ENCODE measurements around the gene AK9.
"Not testable (repeated sequence)": the region's sequence is repeated elsewhere in the genome, so short reads cannot be mapped to it uniquely, and the experiment has no call there.

The AK9 gene

DNA sequence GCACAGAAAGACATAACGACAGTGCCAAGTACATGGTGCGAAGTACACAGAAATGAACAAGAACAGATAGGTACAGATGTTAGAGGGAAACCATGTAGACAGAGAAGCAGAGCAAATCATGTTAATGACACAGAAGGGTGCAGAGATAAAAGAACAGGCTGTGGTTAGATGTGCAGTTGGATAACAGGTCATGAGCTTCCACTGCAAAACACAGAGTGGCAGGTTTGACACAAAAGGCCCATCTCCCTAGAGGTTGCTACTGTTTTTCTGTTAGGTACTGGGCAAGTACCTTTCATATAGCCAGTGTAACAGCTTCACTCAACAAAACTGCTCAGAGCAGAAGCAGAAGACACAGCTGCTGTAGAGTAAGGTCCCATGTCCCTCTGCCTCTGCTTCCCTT is 84.6 kb downstream of the AK9 start:
- Histone ChIP-seq H3K4me3 (ENCODE audit: low read depth in 1 of 2, low read length in 2 of 2) (no peak overlapping the region), H3K36me3 (ENCODE audit: insufficient read depth, low read length) (no peaks in the 10 kb centered on the region), H3K79me2 (ENCODE audit: insufficient read depth, low read length) (no peaks in the 10 kb centered on the region), H4K20me1 (ENCODE audit: insufficient read depth, low read length) (no peaks in the 10 kb centered on the region), H3K27ac (ENCODE audit: low read length) (no peak overlapping the region), H3K9ac (ENCODE audit: low read depth, low read length) (no peak overlapping the region), H3K4me2 (ENCODE audit: insufficient read depth, low read length) (no peak overlapping the region), H2AFZ (ENCODE audit: low read depth, low read length) (no peak overlapping the region), H3K27me3 (ENCODE audit: insufficient read depth, low read length, poor library complexity) (no peaks in the 10 kb centered on the region), H3K4me1 (ENCODE audit: insufficient read depth, low read length) (peaks cover 7% of the 10 kb centered on the region; the same call in 1 of the 2 replicates), H3K9me3 (ENCODE audit: insufficient read depth, low read length, severe bottlenecking) (no peaks in the 10 kb centered on the region)
- TF ChIP-seq, protein P1, sequence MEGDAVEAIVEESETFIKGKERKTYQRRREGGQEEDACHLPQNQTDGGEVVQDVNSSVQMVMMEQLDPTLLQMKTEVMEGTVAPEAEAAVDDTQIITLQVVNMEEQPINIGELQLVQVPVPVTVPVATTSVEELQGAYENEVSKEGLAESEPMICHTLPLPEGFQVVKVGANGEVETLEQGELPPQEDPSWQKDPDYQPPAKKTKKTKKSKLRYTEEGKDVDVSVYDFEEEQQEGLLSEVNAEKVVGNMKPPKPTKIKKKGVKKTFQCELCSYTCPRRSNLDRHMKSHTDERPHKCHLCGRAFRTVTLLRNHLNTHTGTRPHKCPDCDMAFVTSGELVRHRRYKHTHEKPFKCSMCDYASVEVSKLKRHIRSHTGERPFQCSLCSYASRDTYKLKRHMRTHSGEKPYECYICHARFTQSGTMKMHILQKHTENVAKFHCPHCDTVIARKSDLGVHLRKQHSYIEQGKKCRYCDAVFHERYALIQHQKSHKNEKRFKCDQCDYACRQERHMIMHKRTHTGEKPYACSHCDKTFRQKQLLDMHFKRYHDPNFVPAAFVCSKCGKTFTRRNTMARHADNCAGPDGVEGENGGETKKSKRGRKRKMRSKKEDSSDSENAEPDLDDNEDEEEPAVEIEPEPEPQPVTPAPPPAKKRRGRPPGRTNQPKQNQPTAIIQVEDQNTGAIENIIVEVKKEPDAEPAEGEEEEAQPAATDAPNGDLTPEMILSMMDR (IDR thresholded peaks at IDR 0.05; ENCODE audit: borderline replicate concordance, extremely low read depth, low read length, poor library complexity, severe bottlenecking): no peak
- TF ChIP-seq EZH2 (IDR thresholded peaks at IDR 0.05; ENCODE audit: borderline replicate concordance, low read depth, low read length, severe bottlenecking): no peak
- DNase-seq: peak; percentile 45
- ATAC-seq (ENCODE audit: insufficient read depth, low read depth): peak; percentile 95

DNA sequence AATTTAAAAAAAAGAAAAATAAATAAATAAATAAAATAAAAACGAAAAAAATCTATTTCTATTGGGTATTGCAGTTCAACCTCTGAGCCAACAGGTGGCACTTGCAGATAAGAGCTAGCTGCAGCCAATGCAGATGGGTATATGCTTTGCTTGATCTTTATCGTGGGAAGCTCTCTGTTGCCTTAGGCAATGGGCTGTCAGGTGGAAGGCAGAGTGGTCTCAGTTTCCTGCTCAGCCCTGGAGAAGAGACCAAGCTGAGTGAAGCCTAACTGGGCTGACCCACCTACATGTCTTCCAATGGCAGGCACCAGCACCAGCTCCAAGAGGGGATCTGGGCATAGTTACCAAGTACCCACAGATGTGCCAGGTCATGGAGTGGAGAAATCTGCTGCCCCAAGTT is 95.0 kb downstream of the AK9 start:
- no peak overlapping the region for H3K27ac ChIP-seq (ENCODE audit: low read length)
- H3K4me1 ChIP-seq (ENCODE audit: insufficient read depth, low read length): no peaks in the 10 kb centered on the region
- no peaks in the 10 kb centered on the region for H4K20me1 ChIP-seq (ENCODE audit: insufficient read depth, low read length)
- H3K4me3 ChIP-seq (ENCODE audit: low read depth in 1 of 2, low read length in 2 of 2): no peak overlapping the region
- H3K79me2 ChIP-seq (ENCODE audit: insufficient read depth, low read length): no peaks in the 10 kb centered on the region
- H3K9me3 ChIP-seq (ENCODE audit: insufficient read depth, low read length, severe bottlenecking): no peaks in the 10 kb centered on the region
- no peak overlapping the region for H3K9ac ChIP-seq (ENCODE audit: low read depth, low read length)
- ATAC-seq (ENCODE audit: insufficient read depth, low read depth) (peak; percentile 86), DNase-seq (peak; percentile 46)
- TF ChIP-seq, protein P1 (IDR thresholded peaks at IDR 0.05; ENCODE audit: borderline replicate concordance, extremely low read depth, low read length, poor library complexity, severe bottlenecking): peak; percentile 62
- TF ChIP-seq EZH2 (IDR thresholded peaks at IDR 0.05; ENCODE audit: borderline replicate concordance, low read depth, low read length, severe bottlenecking): no peak
- H3K4me2 ChIP-seq (ENCODE audit: insufficient read depth, low read length): no peak overlapping the region
- no peak overlapping the region for H2AFZ ChIP-seq (ENCODE audit: low read depth, low read length)
- no peaks in the 10 kb centered on the region for H3K36me3 ChIP-seq (ENCODE audit: insufficient read depth, low read length)
- H3K27me3 ChIP-seq (ENCODE audit: insufficient read depth, low read length, poor library complexity): no peaks in the 10 kb centered on the region

DNA sequence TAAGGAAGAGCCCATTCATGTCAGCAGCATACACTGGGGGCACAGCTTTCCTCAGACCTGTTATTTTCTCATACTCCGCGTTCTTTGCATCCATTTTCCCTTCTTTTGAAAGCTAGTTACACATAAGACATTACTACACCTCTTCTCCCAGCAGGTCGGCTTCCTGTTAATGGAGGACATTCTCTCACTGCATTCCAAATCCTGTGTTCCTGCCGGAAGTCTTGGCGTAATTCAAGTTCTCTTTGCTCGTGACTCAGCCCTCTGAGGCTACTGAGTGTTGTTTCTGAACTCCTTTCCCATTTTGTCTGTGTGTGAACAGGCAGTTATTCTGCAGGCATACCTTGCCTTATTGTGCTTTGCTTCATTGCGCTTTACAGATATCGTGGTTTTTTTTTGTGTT is 110.5 kb downstream of the AK9 start:
- Histone ChIP-seq H3K36me3 (ENCODE audit: insufficient read depth, low read length) (no peaks in the 10 kb centered on the region), H3K4me1 (ENCODE audit: insufficient read depth, low read length) (no peaks in the 10 kb centered on the region), H4K20me1 (ENCODE audit: insufficient read depth, low read length) (no peaks in the 10 kb centered on the region), H3K79me2 (ENCODE audit: insufficient read depth, low read length) (no peaks in the 10 kb centered on the region), H2AFZ (ENCODE audit: low read depth, low read length) (no peak overlapping the region), H3K4me3 (ENCODE audit: low read depth in 1 of 2, low read length in 2 of 2) (no peak overlapping the region), H3K9ac (ENCODE audit: low read depth, low read length) (no peak overlapping the region), H3K4me2 (ENCODE audit: insufficient read depth, low read length) (no peak overlapping the region), H3K27ac (ENCODE audit: low read length) (no peak overlapping the region), H3K9me3 (ENCODE audit: insufficient read depth, low read length, severe bottlenecking) (no peaks in the 10 kb centered on the region), H3K27me3 (ENCODE audit: insufficient read depth, low read length, poor library complexity) (no peaks in the 10 kb centered on the region)
- ATAC-seq (ENCODE audit: insufficient read depth, low read depth) (no peak), DNase-seq (no peak)
- TF ChIP-seq, protein P1 (IDR thresholded peaks at IDR 0.05; ENCODE audit: borderline replicate concordance, extremely low read depth, low read length, poor library complexity, severe bottlenecking): no peak
- no peak for TF ChIP-seq EZH2 (IDR thresholded peaks at IDR 0.05; ENCODE audit: borderline replicate concordance, low read depth, low read length, severe bottlenecking)

DNA sequence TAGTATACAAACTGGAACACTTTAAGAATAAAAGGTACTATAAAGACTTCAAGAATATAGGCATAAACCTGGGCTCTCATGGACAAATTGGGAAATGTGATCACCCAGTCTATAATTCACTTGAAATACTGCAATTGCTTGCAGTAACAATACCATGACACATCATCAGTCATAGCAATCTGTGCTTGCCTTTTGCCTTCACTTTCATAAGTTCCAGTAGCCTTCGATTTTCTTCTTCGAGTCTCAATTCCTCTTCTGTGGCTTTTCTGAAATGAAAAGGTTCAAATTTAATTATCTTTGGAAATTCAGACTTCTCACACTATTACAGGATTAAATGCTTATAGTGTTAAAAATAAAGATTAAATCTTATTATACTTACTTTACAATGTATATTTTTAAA is 111.6 kb downstream of the AK9 start:
- Histone ChIP-seq H3K27me3 (ENCODE audit: insufficient read depth, low read length, poor library complexity) (no peaks in the 10 kb centered on the region), H3K4me2 (ENCODE audit: insufficient read depth, low read length) (no peak overlapping the region), H3K9ac (ENCODE audit: low read depth, low read length) (no peak overlapping the region), H3K4me3 (ENCODE audit: low read depth in 1 of 2, low read length in 2 of 2) (no peak overlapping the region), H4K20me1 (ENCODE audit: insufficient read depth, low read length) (no peaks in the 10 kb centered on the region), H3K4me1 (ENCODE audit: insufficient read depth, low read length) (no peaks in the 10 kb centered on the region), H3K27ac (ENCODE audit: low read length) (no peak overlapping the region), H3K36me3 (ENCODE audit: insufficient read depth, low read length) (no peaks in the 10 kb centered on the region), H2AFZ (ENCODE audit: low read depth, low read length) (no peak overlapping the region), H3K79me2 (ENCODE audit: insufficient read depth, low read length) (no peaks in the 10 kb centered on the region), H3K9me3 (ENCODE audit: insufficient read depth, low read length, severe bottlenecking) (no peaks in the 10 kb centered on the region)
- TF ChIP-seq, protein P1 (IDR thresholded peaks at IDR 0.05; ENCODE audit: borderline replicate concordance, extremely low read depth, low read length, poor library complexity, severe bottlenecking): no peak
- TF ChIP-seq EZH2 (IDR thresholded peaks at IDR 0.05; ENCODE audit: borderline replicate concordance, low read depth, low read length, severe bottlenecking): no peak
- DNase-seq (no peak), ATAC-seq (ENCODE audit: insufficient read depth, low read depth) (no peak)

DNA sequence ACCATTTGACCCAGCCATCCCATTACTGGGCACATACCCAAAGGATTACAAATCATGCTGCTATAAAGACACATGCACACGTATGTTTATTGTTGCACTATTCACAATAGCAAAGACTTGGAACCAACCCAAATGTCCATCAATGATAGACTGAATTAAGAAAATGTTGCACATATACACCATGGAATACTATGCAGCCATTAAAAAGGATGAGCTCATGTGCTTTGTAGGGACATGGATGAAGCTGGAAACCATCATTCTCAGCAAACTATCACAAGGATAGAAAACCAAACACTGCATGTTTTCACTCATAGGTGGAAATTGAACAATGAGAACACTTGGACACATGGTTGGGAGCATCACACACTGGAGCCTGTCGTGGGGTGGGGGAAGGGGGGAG is 121.1 kb downstream of the AK9 start:
- not testable (repeated sequence) for ATAC-seq (ENCODE audit: insufficient read depth, low read depth); H3K79me2 ChIP-seq (ENCODE audit: insufficient read depth, low read length); H3K9ac ChIP-seq (ENCODE audit: low read depth, low read length); H2AFZ ChIP-seq (ENCODE audit: low read depth, low read length); H3K36me3 ChIP-seq (ENCODE audit: insufficient read depth, low read length); DNase-seq; H3K4me1 ChIP-seq (ENCODE audit: insufficient read depth, low read length); H3K9me3 ChIP-seq (ENCODE audit: insufficient read depth, low read length, severe bottlenecking); H3K27me3 ChIP-seq (ENCODE audit: insufficient read depth, low read length, poor library complexity); H3K4me2 ChIP-seq (ENCODE audit: insufficient read depth, low read length); H3K27ac ChIP-seq (ENCODE audit: low read length); H3K4me3 ChIP-seq (ENCODE audit: low read depth in 1 of 2, low read length in 2 of 2); H4K20me1 ChIP-seq (ENCODE audit: insufficient read depth, low read length)

All from DND-41 (cell line).